Calu3 (cell line): ENCODE measurements around the gene KIF23. TPM values are rescaled to one million over a fixed set of nuclear protein-coding genes. Genes with fewer than 3 reads are reported as not detected.

Experiments
- BruUV-seq: library from RNA; stranded (reverse); fragments of 400-500 nt; replicated peaks from 2 replicates; lab custom pipeline; 2021; lab: Mats Ljungman, UMichigan
- CTCF ChIA-PET: fragments of 300-600 bp; sonication (Branson Sonifier 250); formaldehyde crosslinking; loops from one replicate; lab custom pipeline; 2022; ENCODE audit warnings: antibody characterized with exemption; lab: Charles Lee
- DNase-seq: peaks from one replicate; pipeline ENCODE4 v3.0.0; 2022
- H3K27ac Mint-ChIP-seq: one replicate; pipeline ENCODE4 v1.8.0; 2022; ENCODE audit warnings: mixed read lengths; ENCODE audit not compliant: unreplicated experiment
- H3K27me3 Mint-ChIP-seq: one replicate; pipeline ENCODE4 v1.8.0; 2022; ENCODE audit warnings: mixed read lengths; ENCODE audit not compliant: unreplicated experiment
- H3K36me3 Mint-ChIP-seq: one replicate; pipeline ENCODE4 v1.8.0; 2022; ENCODE audit warnings: mild to moderate bottlenecking, moderate library complexity, mixed read lengths; ENCODE audit not compliant: insufficient read depth, unreplicated experiment
- H3K4me1 Mint-ChIP-seq: one replicate; pipeline ENCODE4 v1.8.0; 2022; ENCODE audit warnings: mild to moderate bottlenecking, low read depth, mixed read lengths; ENCODE audit not compliant: unreplicated experiment
- H3K4me3 Mint-ChIP-seq: one replicate; pipeline ENCODE4 v1.8.0; 2022; ENCODE audit warnings: mild to moderate bottlenecking, low read depth, moderate library complexity, mixed read lengths; ENCODE audit not compliant: unreplicated experiment
- H3K9me3 Mint-ChIP-seq: one replicate; pipeline ENCODE4 v1.8.0; 2022; ENCODE audit warnings: low read depth, mixed read lengths; ENCODE audit not compliant: unreplicated experiment
- CTCF ChIP-seq: fragments of 200-600 bp; IDR thresholded peaks from one replicate; pipeline ENCODE4 v1.8.0; 2022; ENCODE audit warnings: antibody characterized with exemption; ENCODE audit not compliant: unreplicated experiment
- intact Hi-C: fragments of 100-400 bp; cut with micrococcal nuclease; formaldehyde crosslinking; loops from one replicate; pipeline ENCODE4 v1.10.0; 2022; ENCODE audit not compliant: unreplicated experiment
- total RNA-seq: library from RNA; stranded (reverse); gene quantifications from 2 replicates; pipeline ENCODE4 v1.2.3, GENCODE V29; 2022

KIF23 gene
- total RNA-seq, 1 experiment from 2014 or later, result 108 TPM

GRCh38 chr15:69462030-69462492 lies 47.9 kb downstream of the KIF23 start:
- intact Hi-C loops, result no loop called here
- Mint-ChIP-seq H3K9me3 (no peaks in the 10 kb centered on the region), H3K36me3 (peaks cover 41% of the 10 kb centered on the region), H3K4me1 (peaks cover 43% of the 10 kb centered on the region), H3K4me3 (peak overlapping the region; percentile 78), H3K27ac (peak overlapping the region; percentile 50), H3K27me3 (no peaks in the 10 kb centered on the region)
- TF ChIP-seq CTCF, result no peak
- DNase-seq, result peak; percentile 46
- CTCF ChIA-PET, result interaction anchor here (0.7 to 2.4 kb wide), 6 partner anchors 9 to 645 kb away, joined by 3 to 31 read pairs (median 4); partner anchors contain the start of genes KIF23 and RPLP1
- TSS peak; percentile 51 for BruUV-seq

DNA sequence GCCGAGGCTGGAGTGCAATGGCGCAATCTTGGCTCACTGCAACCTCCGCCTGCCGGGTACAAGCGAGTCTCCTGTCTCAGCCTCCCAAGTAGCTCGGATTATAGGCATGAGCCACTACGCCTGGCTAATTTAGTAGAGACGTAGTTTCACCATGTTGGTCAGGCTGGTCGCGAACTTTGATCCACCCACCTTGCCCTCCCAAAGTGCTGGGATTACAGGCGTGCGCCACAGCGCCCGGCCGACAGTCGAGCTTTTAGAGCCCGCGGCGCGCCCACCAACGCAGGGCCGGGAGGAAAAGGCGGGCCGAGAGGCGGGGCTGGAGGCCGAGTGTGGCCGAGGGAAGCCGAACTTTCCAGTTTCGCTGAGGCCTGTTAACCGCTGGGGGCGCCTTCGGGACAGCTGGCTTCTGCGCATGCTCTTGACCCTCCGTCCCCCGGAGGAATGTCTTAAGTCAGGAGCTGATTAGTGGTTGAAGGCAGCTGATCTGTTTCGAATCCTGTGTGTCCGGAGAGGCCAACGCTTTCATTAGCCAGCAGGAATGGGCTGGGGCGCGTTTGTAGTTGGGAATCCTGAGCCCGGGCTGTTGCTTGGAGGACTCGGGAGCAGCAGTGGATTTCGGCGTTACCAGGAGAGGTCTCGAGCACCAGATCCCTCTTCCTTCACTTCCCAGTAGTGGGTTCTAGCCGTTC lies 48.5 kb downstream of the KIF23 start:
- no peaks in the 10 kb centered on the region for H3K9me3 Mint-ChIP-seq
- CTCF ChIA-PET, result interaction anchor here (0.7 to 2.4 kb wide), 12 partner anchors 10 to 1181 kb away, joined by 3 to 31 read pairs (median 4); partner anchors contain the start of genes KIF23 and RPLP1
- H3K27me3 Mint-ChIP-seq, result no peaks in the 10 kb centered on the region
- peak overlapping the region; percentile 50 for H3K27ac Mint-ChIP-seq
- peak; percentile 91 for TF ChIP-seq CTCF
- peaks cover 35% of the 10 kb centered on the region for H3K36me3 Mint-ChIP-seq
- intact Hi-C loops, result no loop called here
- H3K4me1 Mint-ChIP-seq, result peaks cover 48% of the 10 kb centered on the region
- no TSS peak for BruUV-seq
- peak overlapping the region; percentile 78 for H3K4me3 Mint-ChIP-seq
- DNase-seq, result peak; percentile 98

DNA sequence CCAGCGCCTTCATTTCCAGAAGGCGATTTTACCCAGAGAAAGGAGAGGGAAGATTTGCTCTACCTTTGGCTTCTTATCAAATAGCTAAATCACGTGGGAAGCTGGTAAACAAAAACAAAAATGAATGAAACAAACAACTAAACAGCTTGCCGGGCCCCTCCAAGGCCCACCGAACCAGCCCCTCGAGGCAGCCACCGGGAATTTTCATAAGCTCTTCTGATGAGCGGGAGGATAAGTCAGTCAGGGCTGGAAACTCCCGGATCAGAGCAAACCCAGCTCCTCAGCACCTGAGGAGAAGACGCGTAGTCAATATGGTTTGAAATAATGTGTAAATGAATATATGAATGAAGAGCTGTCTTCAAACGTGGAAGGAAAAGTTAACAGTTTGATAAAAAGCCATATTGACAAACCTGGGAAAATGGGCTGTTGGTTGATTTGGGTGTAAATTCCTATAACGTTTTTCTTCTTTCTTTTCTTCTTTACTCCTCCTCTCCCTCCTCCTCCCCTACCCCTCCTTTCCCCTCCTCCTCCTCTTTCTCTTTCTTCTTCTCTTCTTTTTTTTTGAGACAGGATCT lies 49.1 kb downstream of the KIF23 start:
- Mint-ChIP-seq H3K9me3 (no peaks in the 10 kb centered on the region), H3K27me3 (no peaks in the 10 kb centered on the region), H3K27ac (peak overlapping the region; percentile 50), H3K4me1 (peaks cover 54% of the 10 kb centered on the region), H3K36me3 (peaks cover 30% of the 10 kb centered on the region), H3K4me3 (peak overlapping the region; percentile 78)
- CTCF ChIA-PET, result interaction anchor here (0.7 to 2.4 kb wide), 10 partner anchors 10 to 1181 kb away, joined by 3 to 31 read pairs (median 4); partner anchors contain the start of genes KIF23 and RPLP1
- TSS peak; percentile 36 for BruUV-seq
- TF ChIP-seq CTCF, result no peak
- DNase-seq, result no peak
- intact Hi-C loops, result no loop called here

GRCh38 chr15:69465253-69465652 lies 51.1 kb downstream of the KIF23 start:
- CTCF ChIA-PET, result interaction anchor here (1.0 to 1.6 kb wide), 3 partner anchors 9 to 633 kb away, joined by 6 to 13 read pairs (median 6); partner anchors contain the start of gene RPLP1
- H3K27ac Mint-ChIP-seq, result no peak overlapping the region
- intact Hi-C loops, result no loop called here

More at GRCh38 chr15:69465253-69465652, 51.1 kb downstream of the KIF23 start:
- peaks cover 69% of the 10 kb centered on the region for H3K4me1 Mint-ChIP-seq
- no peaks in the 10 kb centered on the region for H3K27me3 Mint-ChIP-seq
- H3K36me3 Mint-ChIP-seq, result peaks cover 31% of the 10 kb centered on the region
- no peak for TF ChIP-seq CTCF
- DNase-seq, result no peak
- no TSS peak for BruUV-seq
- no peaks in the 10 kb centered on the region for H3K9me3 Mint-ChIP-seq
- no peak overlapping the region for H3K4me3 Mint-ChIP-seq
